ENCODE measurements around the gene TGFBR1. TPM values are rescaled to one million over a fixed set of nuclear protein-coding genes. Genes with fewer than 3 reads are reported as not detected.

TGFBR1 gene
- total RNA-seq, 1 donor from 2014 or later = 138 TPM

GRCh38 chr9:99130069-99130468 is 25.2 kb downstream of the TGFBR1 start:
- H3K27ac Mint-ChIP-seq = no peak overlapping the region
- no peaks in the 10 kb centered on the region for H3K27me3 Mint-ChIP-seq (ENCODE audit: insufficient read depth, low read depth)
- Histone ChIP-seq H3K79me2 (ENCODE audit: low read depth) (peaks cover 96% of the 10 kb centered on the region), H2AFZ (replicated peaks) (no peak overlapping the region), H3K9me3 (ENCODE audit: low read depth) (no peaks in the 10 kb centered on the region), H3K36me3 (no peaks in the 10 kb centered on the region), H3K9ac (no peak overlapping the region), H3K4me3 (no peak overlapping the region), H4K20me1 (ENCODE audit: low read depth) (peaks cover 47% of the 10 kb centered on the region), H3F3A (ENCODE audit: low read depth) (no peaks in the 10 kb centered on the region), H3K27ac (no peak overlapping the region), H3K27me3 (no peaks in the 10 kb centered on the region), H3K4me1 (no peaks in the 10 kb centered on the region), H3K4me2 (no peak overlapping the region)
- peaks cover 58% of the 10 kb centered on the region for H3K36me3 Mint-ChIP-seq
- H3K4me1 Mint-ChIP-seq = peaks cover 13% of the 10 kb centered on the region
- no peak overlapping the region for H3K4me3 Mint-ChIP-seq
- H3K9me3 Mint-ChIP-seq = peaks cover 13% of the 10 kb centered on the region
- no peak for DNase-seq (ENCODE audit: low spot score)
- TF ChIP-seq EZH2 (IDR thresholded peaks at IDR 0.05) = no peak
- TF ChIP-seq EZH2phosphoT487 (IDR thresholded peaks at IDR 0.05) = no peak
- TF ChIP-seq CTCF (IDR thresholded peaks at IDR 0.05) = no peak

GRCh38 chr9:99133145-99133544 is 28.2 kb downstream of the TGFBR1 start:
- Histone ChIP-seq H2AFZ (replicated peaks) (no peak overlapping the region), H3K79me2 (ENCODE audit: low read depth) (peaks cover 75% of the 10 kb centered on the region), H3K27ac (no peak overlapping the region), H3K4me2 (no peak overlapping the region), H3K36me3 (no peaks in the 10 kb centered on the region), H3K9me3 (ENCODE audit: low read depth) (no peaks in the 10 kb centered on the region), H3K4me1 (no peaks in the 10 kb centered on the region), H4K20me1 (ENCODE audit: low read depth) (peaks cover 53% of the 10 kb centered on the region), H3F3A (ENCODE audit: low read depth) (no peaks in the 10 kb centered on the region), H3K9ac (no peak overlapping the region), H3K4me3 (no peak overlapping the region), H3K27me3 (no peaks in the 10 kb centered on the region)
- DNase-seq (ENCODE audit: low spot score) = no peak
- Mint-ChIP-seq H3K27ac (no peak overlapping the region), H3K4me3 (no peak overlapping the region), H3K4me1 (peaks cover 13% of the 10 kb centered on the region), H3K9me3 (no peaks in the 10 kb centered on the region), H3K36me3 (peaks cover 45% of the 10 kb centered on the region), H3K27me3 (ENCODE audit: insufficient read depth, low read depth) (no peaks in the 10 kb centered on the region)
- no peak for TF ChIP-seq CTCF (IDR thresholded peaks at IDR 0.05)
- no peak for TF ChIP-seq EZH2phosphoT487 (IDR thresholded peaks at IDR 0.05)
- TF ChIP-seq EZH2 (IDR thresholded peaks at IDR 0.05) = no peak

GRCh38 chr9:99134893-99135341 is 30.0 kb downstream of the TGFBR1 start:
- Histone ChIP-seq H3K36me3 (peaks cover 9% of the 10 kb centered on the region), H3K4me3 (no peak overlapping the region), H3K9ac (no peak overlapping the region), H3K27ac (no peak overlapping the region), H3K4me2 (no peak overlapping the region), H3K9me3 (ENCODE audit: low read depth) (no peaks in the 10 kb centered on the region), H3F3A (ENCODE audit: low read depth) (no peaks in the 10 kb centered on the region), H3K79me2 (ENCODE audit: low read depth) (peaks cover 62% of the 10 kb centered on the region), H3K27me3 (no peaks in the 10 kb centered on the region), H2AFZ (replicated peaks) (no peak overlapping the region), H4K20me1 (ENCODE audit: low read depth) (peaks cover 37% of the 10 kb centered on the region), H3K4me1 (no peaks in the 10 kb centered on the region)
- Mint-ChIP-seq H3K4me3 (no peak overlapping the region), H3K27me3 (ENCODE audit: insufficient read depth, low read depth) (no peaks in the 10 kb centered on the region), H3K27ac (no peak overlapping the region), H3K36me3 (peaks cover 48% of the 10 kb centered on the region), H3K9me3 (no peaks in the 10 kb centered on the region), H3K4me1 (peaks cover 7% of the 10 kb centered on the region)
- TF ChIP-seq EZH2 (IDR thresholded peaks at IDR 0.05) = no peak
- no peak for DNase-seq (ENCODE audit: low spot score)

- Mint-ChIP-seq H3K27me3 (ENCODE audit: insufficient read depth, low read depth) (no peaks in the 10 kb centered on the region), H3K27ac (no peak overlapping the region), H3K36me3 (peaks cover 49% of the 10 kb centered on the region), H3K4me3 (no peak overlapping the region), H3K4me1 (peaks cover 9% of the 10 kb centered on the region), H3K9me3 (no peaks in the 10 kb centered on the region)
- Histone ChIP-seq H3K27ac (no peak overlapping the region), H4K20me1 (ENCODE audit: low read depth) (peaks cover 34% of the 10 kb centered on the region), H3K27me3 (no peaks in the 10 kb centered on the region), H3K4me1 (peaks cover 5% of the 10 kb centered on the region), H2AFZ (replicated peaks) (no peak overlapping the region), H3F3A (ENCODE audit: low read depth) (no peaks in the 10 kb centered on the region), H3K4me2 (no peak overlapping the region), H3K9me3 (ENCODE audit: low read depth) (no peaks in the 10 kb centered on the region), H3K9ac (no peak overlapping the region), H3K79me2 (ENCODE audit: low read depth) (peaks cover 57% of the 10 kb centered on the region), H3K4me3 (no peak overlapping the region), H3K36me3 (peaks cover 12% of the 10 kb centered on the region)
- DNase-seq (ENCODE audit: low spot score) = no peak
- TF ChIP-seq CTCF (IDR thresholded peaks at IDR 0.05) (no peak), EZH2 (IDR thresholded peaks at IDR 0.05) (no peak), EZH2phosphoT487 (IDR thresholded peaks at IDR 0.05) (no peak)
Measured at GRCh38 chr9:99135456-99135855, 30.5 kb downstream of the TGFBR1 start.
